ENCODE data around the gene ALLC. TPM values are rescaled to one million over a fixed set of nuclear protein-coding genes. Genes with fewer than 3 reads are reported as not detected.

The ALLC gene
- polyA plus RNA-seq, 1 experiment = not detected

DNA sequence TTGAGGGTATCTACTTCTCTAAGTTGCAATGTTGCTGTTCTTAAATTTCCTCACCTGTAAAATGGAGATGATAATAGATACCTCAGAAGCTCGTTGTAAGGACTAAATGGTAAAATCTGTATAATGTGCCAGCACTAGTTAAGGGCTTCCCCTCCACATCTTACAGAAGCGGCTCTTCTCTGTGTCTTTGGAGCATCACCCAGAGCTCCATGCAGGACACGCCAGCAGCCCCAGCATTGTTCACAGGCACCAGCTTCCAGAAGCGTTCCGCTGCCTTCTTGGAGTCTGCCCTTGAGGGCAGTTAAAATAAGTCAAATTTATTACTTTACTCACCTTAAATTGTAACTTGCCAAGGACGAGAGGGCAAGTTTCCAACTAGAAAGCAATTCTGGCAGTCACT lies 51.2 kb downstream of the ALLC start:
- no peaks in the 10 kb centered on the region for H3K36me3 ChIP-seq (ENCODE audit: control insufficient read depth, insufficient read depth, low read length)
- H3K4me3 ChIP-seq (ENCODE audit: low read depth, low read length) = no peak overlapping the region
- POLR2A ChIA-PET = no interaction called here
- H3K27me3 ChIP-seq (ENCODE audit: control insufficient read depth, insufficient read depth, low read length) = no peaks in the 10 kb centered on the region; the same call in 1 of the 2 replicates
- TF ChIP-seq, protein P1, sequence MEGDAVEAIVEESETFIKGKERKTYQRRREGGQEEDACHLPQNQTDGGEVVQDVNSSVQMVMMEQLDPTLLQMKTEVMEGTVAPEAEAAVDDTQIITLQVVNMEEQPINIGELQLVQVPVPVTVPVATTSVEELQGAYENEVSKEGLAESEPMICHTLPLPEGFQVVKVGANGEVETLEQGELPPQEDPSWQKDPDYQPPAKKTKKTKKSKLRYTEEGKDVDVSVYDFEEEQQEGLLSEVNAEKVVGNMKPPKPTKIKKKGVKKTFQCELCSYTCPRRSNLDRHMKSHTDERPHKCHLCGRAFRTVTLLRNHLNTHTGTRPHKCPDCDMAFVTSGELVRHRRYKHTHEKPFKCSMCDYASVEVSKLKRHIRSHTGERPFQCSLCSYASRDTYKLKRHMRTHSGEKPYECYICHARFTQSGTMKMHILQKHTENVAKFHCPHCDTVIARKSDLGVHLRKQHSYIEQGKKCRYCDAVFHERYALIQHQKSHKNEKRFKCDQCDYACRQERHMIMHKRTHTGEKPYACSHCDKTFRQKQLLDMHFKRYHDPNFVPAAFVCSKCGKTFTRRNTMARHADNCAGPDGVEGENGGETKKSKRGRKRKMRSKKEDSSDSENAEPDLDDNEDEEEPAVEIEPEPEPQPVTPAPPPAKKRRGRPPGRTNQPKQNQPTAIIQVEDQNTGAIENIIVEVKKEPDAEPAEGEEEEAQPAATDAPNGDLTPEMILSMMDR (IDR thresholded peaks at IDR 0.05; ENCODE audit: insufficient read depth, low read depth, low read length) = no peak
- CTCF ChIA-PET = no interaction called here
- no peak for DNase-seq (ENCODE audit: low read depth)

DNA sequence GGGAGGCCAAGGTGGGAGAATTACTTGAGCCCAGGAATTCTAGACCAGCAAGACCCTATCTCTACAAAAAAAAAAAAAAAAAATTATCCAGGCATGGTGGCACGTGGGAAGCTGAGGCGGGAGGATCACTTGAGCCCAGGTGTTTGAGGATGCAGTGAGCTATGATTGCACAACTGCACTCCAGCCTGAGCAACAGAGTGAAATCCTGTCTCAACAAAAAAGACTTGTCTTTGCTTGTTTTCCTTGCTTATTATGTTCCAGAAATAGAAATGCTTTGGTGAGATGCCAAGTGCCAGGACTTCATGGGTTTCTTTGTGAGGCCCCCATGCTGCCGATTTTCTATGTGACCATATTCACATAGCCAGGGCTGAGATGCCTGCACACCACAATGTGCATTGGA lies 54.4 kb downstream of the ALLC start:
- DNase-seq (ENCODE audit: low read depth) = no peak
- no peaks in the 10 kb centered on the region; the same call in 1 of the 2 replicates for H3K27me3 ChIP-seq (ENCODE audit: control insufficient read depth, insufficient read depth, low read length)
- TF ChIP-seq, protein P1 (IDR thresholded peaks at IDR 0.05; ENCODE audit: insufficient read depth, low read depth, low read length) = no peak
- POLR2A ChIA-PET = no interaction called here
- CTCF ChIA-PET = interaction anchor here (1.7 kb wide), 1 partner anchor 10 kb away, joined by 5 read pairs; no protein-coding TSS in a partner anchor
- no peak overlapping the region for H3K4me3 ChIP-seq (ENCODE audit: low read depth, low read length)
- no peaks in the 10 kb centered on the region for H3K36me3 ChIP-seq (ENCODE audit: control insufficient read depth, insufficient read depth, low read length)

DNA sequence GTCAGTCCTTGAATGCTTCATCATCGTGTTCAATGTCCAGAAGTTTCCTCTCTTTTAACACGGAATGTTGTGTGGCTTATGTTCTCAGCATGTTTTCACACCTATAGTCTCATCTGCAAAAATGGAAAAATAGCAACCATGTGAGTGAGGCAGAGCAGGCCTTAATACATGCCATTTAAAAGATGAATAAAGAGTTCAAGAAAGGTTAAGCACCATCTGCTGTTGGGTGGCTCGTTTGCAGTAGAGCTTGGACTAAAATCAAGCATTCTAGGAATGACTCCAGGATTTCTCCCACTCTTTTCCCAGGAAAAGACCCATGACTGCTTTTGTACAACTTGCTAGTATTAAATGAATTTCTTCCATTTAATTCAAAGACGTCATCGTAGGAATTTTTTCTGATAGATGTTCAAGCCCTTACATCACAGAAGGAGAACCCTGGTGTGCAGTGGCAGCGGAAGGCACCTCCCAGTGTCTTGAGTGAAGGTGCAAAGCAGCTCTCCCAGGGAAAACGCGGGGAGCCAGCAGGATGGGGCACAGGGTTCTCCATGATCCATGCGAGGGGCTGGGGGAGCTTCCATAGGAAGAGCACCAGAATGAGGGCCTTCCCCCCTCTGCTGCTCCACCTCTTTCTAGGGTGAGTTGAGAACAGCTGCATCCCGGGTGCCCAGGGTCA lies 55.0 kb downstream of the ALLC start:
- no peak for DNase-seq (ENCODE audit: low read depth)
- Histone ChIP-seq H3K36me3 (ENCODE audit: control insufficient read depth, insufficient read depth, low read length) (no peaks in the 10 kb centered on the region), H3K27me3 (ENCODE audit: control insufficient read depth, insufficient read depth, low read length) (no peaks in the 10 kb centered on the region; the same call in 1 of the 2 replicates), H3K4me3 (ENCODE audit: low read depth, low read length) (no peak overlapping the region)
- TF ChIP-seq, protein P1 (IDR thresholded peaks at IDR 0.05; ENCODE audit: insufficient read depth, low read depth, low read length) = no peak
- CTCF ChIA-PET = interaction anchor here (1.1 to 1.7 kb wide), 2 partner anchors 9 to 15 kb away, joined by 4 to 5 read pairs; no protein-coding TSS in a partner anchor
- POLR2A ChIA-PET = no interaction called here

DNA sequence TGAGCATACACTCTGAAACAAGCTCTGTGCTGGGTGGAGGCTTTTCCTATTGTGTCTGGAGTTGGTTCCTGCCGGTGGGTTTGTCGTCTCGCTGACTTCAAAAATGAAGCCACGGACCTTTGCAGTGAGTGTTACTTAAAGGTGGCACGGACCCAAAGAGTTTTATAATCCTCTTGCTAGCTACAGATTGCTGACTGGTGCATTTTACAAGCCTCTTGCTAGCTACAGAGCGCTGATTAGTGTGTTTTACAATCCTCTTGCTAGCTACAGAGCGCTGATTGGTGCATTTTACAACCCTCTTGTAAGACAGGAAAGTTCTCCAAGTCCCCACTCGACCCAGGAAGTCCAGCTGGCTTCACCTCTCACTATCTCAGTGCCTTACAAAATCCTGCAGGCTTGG lies 60.7 kb downstream of the ALLC start:
- no peaks in the 10 kb centered on the region for H3K27me3 ChIP-seq (ENCODE audit: control insufficient read depth, insufficient read depth, low read length)
- TF ChIP-seq, protein P1 (IDR thresholded peaks at IDR 0.05; ENCODE audit: insufficient read depth, low read depth, low read length) = no peak
- POLR2A ChIA-PET = no interaction called here
- no peak overlapping the region for H3K4me3 ChIP-seq (ENCODE audit: low read depth, low read length)
- CTCF ChIA-PET = interaction anchor here (2.4 kb wide), 1 partner anchor 10 kb away, joined by 12 read pairs; no protein-coding TSS in a partner anchor
- no peak for DNase-seq (ENCODE audit: low read depth)
- H3K36me3 ChIP-seq (ENCODE audit: control insufficient read depth, insufficient read depth, low read length) = no peaks in the 10 kb centered on the region

DNA sequence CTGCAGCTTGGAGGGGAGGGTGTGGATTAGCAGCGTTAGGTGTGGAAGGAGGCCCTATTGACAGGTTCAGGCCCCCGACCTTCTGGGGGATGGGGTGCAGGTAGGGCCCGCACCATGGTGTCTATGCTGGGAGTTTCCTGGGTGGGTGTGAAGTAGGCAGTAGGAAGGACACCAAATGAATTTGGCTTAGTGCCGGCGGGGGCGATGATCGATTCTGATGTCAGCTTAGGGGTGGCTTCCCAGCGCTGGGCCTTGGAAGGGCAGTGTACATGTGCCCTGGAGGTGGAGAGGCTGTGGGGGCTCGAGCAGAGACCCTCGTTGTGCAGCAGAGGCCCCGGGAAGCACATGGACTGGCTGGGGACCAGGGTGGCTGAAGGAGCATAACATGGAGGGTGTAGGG lies 67.0 kb downstream of the ALLC start:
- H3K4me3 ChIP-seq (ENCODE audit: low read depth, low read length) = no peak overlapping the region
- H3K36me3 ChIP-seq (ENCODE audit: control insufficient read depth, insufficient read depth, low read length) = no peaks in the 10 kb centered on the region
- TF ChIP-seq, protein P1 (IDR thresholded peaks at IDR 0.05; ENCODE audit: insufficient read depth, low read depth, low read length) = no peak
- H3K27me3 ChIP-seq (ENCODE audit: control insufficient read depth, insufficient read depth, low read length) = no peaks in the 10 kb centered on the region
- ChIA-PET CTCF (no interaction called here), POLR2A (no interaction called here)
- no peak for DNase-seq (ENCODE audit: low read depth)
